ENCODE data around the gene PRG3. TPM values are rescaled to one million over a fixed set of nuclear protein-coding genes. Genes with fewer than 3 reads are reported as not detected.

Gene PRG3
- total and polyA plus RNA-seq, 9 of the 15 experiments (the other 6 are each of a cell fraction or from before 2014, with no cell fraction given), result 0.18 to 0.55 (median 0.38) TPM; not detected in 6

DNA sequence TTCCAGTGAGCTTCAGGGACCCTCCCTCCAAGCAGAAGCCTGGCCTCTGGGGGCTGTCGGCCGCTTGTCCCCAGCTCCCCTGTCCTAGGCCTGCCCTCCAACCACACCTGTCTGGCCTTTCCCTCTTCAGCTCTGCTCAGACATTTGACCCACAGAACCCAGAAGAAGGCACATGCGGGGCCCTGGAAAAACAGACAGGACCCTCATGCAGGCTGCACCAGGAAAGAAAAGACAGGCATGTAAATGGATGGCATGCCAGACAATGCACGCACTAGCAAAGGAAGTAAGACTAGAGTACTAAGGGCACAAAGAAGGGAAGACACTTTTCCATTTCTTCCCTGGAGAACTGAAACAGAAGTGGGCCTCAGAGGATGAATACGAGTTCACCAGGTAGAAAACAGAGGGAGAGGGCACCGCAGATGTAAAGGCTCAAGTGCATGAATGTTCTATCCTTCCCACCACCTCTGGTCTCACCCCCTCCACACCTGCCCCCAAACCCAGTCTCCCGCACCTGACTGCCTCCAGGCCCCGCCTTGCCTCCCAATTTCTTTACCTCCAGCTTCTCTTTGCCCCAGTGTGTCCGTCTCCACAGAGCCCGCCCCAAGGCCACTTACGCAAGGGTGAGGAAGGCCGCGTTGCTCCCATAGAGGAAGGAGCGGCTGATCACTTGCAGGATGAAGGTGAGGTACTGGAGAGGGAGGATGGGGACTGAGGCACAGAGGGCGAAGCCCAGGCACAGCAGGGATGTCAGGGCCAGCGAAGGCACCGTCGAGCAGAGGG lies 28.6 kb upstream of the PRG3 start:
- BruUV-seq (replicated peaks), result no TSS peak
- 95% methylated on average over 15 of the region's 18 CpGs for WGBS (ENCODE audit: insufficient coverage, low coverage, missing lambda C conversion rate)
- in situ Hi-C loops (cut with MboI), result no loop called here
- no peak for TF ChIP-seq HDAC3 (IDR thresholded peaks at IDR 0.05; ENCODE audit: borderline replicate concordance, partially characterized antibody)
- TF ChIP-seq BRF1 (IDR thresholded peaks at IDR 0.05; ENCODE audit: borderline replicate concordance, extremely low read depth, insufficient read length), result no peak
- TF ChIP-seq SUPT5H (IDR thresholded peaks at IDR 0.05), result 0 out of 2 replicates have a peak, but pooled peaks have one; percentile 8
- peak; percentile 61 for TF ChIP-seq POLR2G (IDR thresholded peaks at IDR 0.05; ENCODE audit: low read depth, low read length)
- no peak for TF ChIP-seq ZNF384 (IDR thresholded peaks at IDR 0.05; ENCODE audit: low read depth, low read length)
- no peak for TF ChIP-seq ELF1 (tag; IDR thresholded peaks at IDR 0.05)
- no peak for TF ChIP-seq KDM5B (IDR thresholded peaks at IDR 0.05; ENCODE audit: insufficient replicate concordance, low read depth, low read length)
- no peak for TF ChIP-seq ZNF212 (CRISPR knock-in tag; IDR thresholded peaks at IDR 0.05)
- TF ChIP-seq, protein P1, sequence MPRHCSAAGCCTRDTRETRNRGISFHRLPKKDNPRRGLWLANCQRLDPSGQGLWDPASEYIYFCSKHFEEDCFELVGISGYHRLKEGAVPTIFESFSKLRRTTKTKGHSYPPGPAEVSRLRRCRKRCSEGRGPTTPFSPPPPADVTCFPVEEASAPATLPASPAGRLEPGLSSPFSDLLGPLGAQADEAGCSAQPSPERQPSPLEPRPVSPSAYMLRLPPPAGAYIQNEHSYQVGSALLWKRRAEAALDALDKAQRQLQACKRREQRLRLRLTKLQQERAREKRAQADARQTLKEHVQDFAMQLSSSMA (CRISPR knock-in tag; IDR thresholded peaks at IDR 0.05), result no peak
- TF ChIP-seq ZNF134 (CRISPR knock-in tag; conservative IDR thresholded peaks at IDR 0.05), result no peak
- TF ChIP-seq RBFOX2 (IDR thresholded peaks at IDR 0.05; ENCODE audit: low read depth, low read length), result peak; percentile 60
- no peak for TF ChIP-seq RNF219 (CRISPR knock-in tag; IDR thresholded peaks at IDR 0.05)
- peak; percentile 45 for TF ChIP-seq RBM22 (IDR thresholded peaks at IDR 0.05; ENCODE audit: low read depth, low read length, poor library complexity, severe bottlenecking)
- TF ChIP-seq ARID2 (IDR thresholded peaks at IDR 0.05), result no peak
- TF ChIP-seq ZNF436 (CRISPR knock-in tag; IDR thresholded peaks at IDR 0.05), result no peak
- TF ChIP-seq DNMT1 (IDR thresholded peaks at IDR 0.05), result no peak
- TF ChIP-seq KAT8 (IDR thresholded peaks at IDR 0.05; ENCODE audit: low read depth), result no peak
- TF ChIP-seq MBD2 (IDR thresholded peaks at IDR 0.05; ENCODE audit: borderline replicate concordance, low read depth), result no peak
- TF ChIP-seq ARID1B (IDR thresholded peaks at IDR 0.05), result no peak
- no peaks in the 10 kb centered on the region for H3K9me1 ChIP-seq (ENCODE audit: control insufficient read depth, insufficient read depth, low read length)
- ChIA-PET CTCF (ENCODE audit: low intra/inter-chr PET ratio) (no interaction called here), POLR2A (interaction anchor here (0.7 to 1.6 kb wide), 2 partner anchors 9 to 29 kb away, joined by 3 to 4 read pairs; no protein-coding TSS in a partner anchor)
- FAIRE-seq (no peak), ATAC-seq (no peak), DNase-seq (ENCODE audit: extremely low read depth in 1 of 4, low spot score in 3 of 4) (no peak)
- no peaks in the 10 kb centered on the region for H3K27me3 ChIP-seq (ENCODE audit: control insufficient read depth in 2 of 2, insufficient read depth in 2 of 2, low read length in 2 of 2)
- H3K79me2 ChIP-seq (ENCODE audit: control insufficient read depth, insufficient read depth, low read length), result peaks cover 7% of the 10 kb centered on the region; the same call in 2 of the 3 replicates
- H3K4me1 ChIP-seq (replicated peaks in 1 of 2; ENCODE audit: control insufficient read depth in 2 of 2, insufficient read depth in 2 of 2, low read length in 2 of 2), result peaks cover 3 to 8% of the 10 kb centered on the region in 2 experiments; a peak in 4 of 5 replicates
- peaks cover 2% of the 10 kb centered on the region for H4K20me1 ChIP-seq (replicated peaks; ENCODE audit: control insufficient read depth, insufficient read depth, low read length)
- peaks cover 88% of the 10 kb centered on the region for H3K36me3 ChIP-seq (ENCODE audit: control insufficient read depth, insufficient read depth, low read length)
- intact Hi-C loops (cut with micrococcal nuclease), result no loop called here
- H3K4me3 ChIP-seq, result no peak overlapping the region
- H3K9ac ChIP-seq (ENCODE audit: insufficient read depth in 1 of 2, low read depth in 2 of 2, low read length in 2 of 2), result no peak overlapping the region
- no peaks in the 10 kb centered on the region for H3K9me3 ChIP-seq (replicated peaks; ENCODE audit: control insufficient read depth, insufficient read depth, low read depth, low read length)
- H3K27ac ChIP-seq (ENCODE audit: extremely low read depth, low read depth, low read length), result no peak overlapping the region
- no peak overlapping the region for H2AFZ ChIP-seq (ENCODE audit: low read depth, low read length)
- no peak overlapping the region for H3K4me2 ChIP-seq (ENCODE audit: insufficient read depth, low read length)

All from K562 (cell line).